Bronchial epithelial cell (primary cell): ENCODE results near the gene MAVS. TPM values are rescaled to one million over a fixed set of nuclear protein-coding genes. Genes with fewer than 3 reads are reported as not detected.

Source experiments
- DNase-seq: peaks from one replicate; pipeline ENCODE4 v3.0.0-alpha.2; 2010; ENCODE audit warnings: low read depth
- FAIRE-seq: peaks from 2 replicates; lab custom pipeline; 2011; peaks lifted over from hg19 to GRCh38; lab: Jason Lieb, UNC
- H3K27me3 ChIP-seq: 2 replicates; pipeline ENCODE4 v1.5.1; 2011; ENCODE audit warnings: low read length; ENCODE audit not compliant: control insufficient read depth, insufficient read depth
- H3K36me3 ChIP-seq: 2 replicates; pipeline ENCODE4 v1.5.1; 2011; ENCODE audit warnings: low read length; ENCODE audit not compliant: control insufficient read depth, insufficient read depth
- H3K4me3 ChIP-seq: 2 replicates; pipeline ENCODE4 v1.5.1; 2011; ENCODE audit warnings: mild to moderate bottlenecking, low read depth, low read length, control low read depth
- CTCF ChIP-seq: IDR thresholded peaks from 2 replicates; pipeline ENCODE4 v1.5.1; 2011; ENCODE audit warnings: mild to moderate bottlenecking, moderate library complexity, low read length, control low read depth, inconsistent platforms; ENCODE audit not compliant: insufficient read depth, severe bottlenecking
- total RNA-seq: library from RNA; depleted of rRNA; stranded (reverse); fragments of >200 nt; gene quantifications from 2 replicates; pipeline ENCODE4 v1.2.1, GENCODE V29; 2014

Gene MAVS
- total RNA-seq, 1 donor from 2014 or later = 9.7 TPM

- no peak overlapping the region for H3K4me3 ChIP-seq
- TF ChIP-seq CTCF = no peak
- H3K27me3 ChIP-seq = no peaks in the 10 kb centered on the region
- DNase-seq (no peak), FAIRE-seq (no peak)
- peaks cover 7% of the 10 kb centered on the region for H3K36me3 ChIP-seq
Observed at GRCh38 chr20:3916364-3916763, 69.7 kb downstream of the MAVS start.

- FAIRE-seq (no peak), DNase-seq (no peak)
- Histone ChIP-seq H3K36me3 (peaks cover 6% of the 10 kb centered on the region), H3K4me3 (no peak overlapping the region), H3K27me3 (no peaks in the 10 kb centered on the region)
- no peak for TF ChIP-seq CTCF
Observed at GRCh38 chr20:3919352-3919751, 72.7 kb downstream of the MAVS start.

GRCh38 chr20:3922223-3922982 is 75.8 kb downstream of the MAVS start:
- Histone ChIP-seq H3K36me3 (peaks cover 5% of the 10 kb centered on the region), H3K4me3 (no peak overlapping the region), H3K27me3 (no peaks in the 10 kb centered on the region)
- FAIRE-seq (no peak), DNase-seq (no peak)
- TF ChIP-seq CTCF = no peak

GRCh38 chr20:3922983-3923339 is 76.3 kb downstream of the MAVS start:
- FAIRE-seq = no peak
- peaks cover 5% of the 10 kb centered on the region for H3K36me3 ChIP-seq
- no peak for DNase-seq

GRCh38 chr20:3923818-3924217 is 77.2 kb downstream of the MAVS start:
- Histone ChIP-seq H3K27me3 (no peaks in the 10 kb centered on the region), H3K4me3 (no peak overlapping the region), H3K36me3 (peaks cover 3% of the 10 kb centered on the region)
- DNase-seq = peak; percentile 28
- no peak for TF ChIP-seq CTCF
- FAIRE-seq = no peak

More at GRCh38 chr20:3922983-3923339, 76.3 kb downstream of the MAVS start:
- no peak for TF ChIP-seq CTCF
- Histone ChIP-seq H3K27me3 (no peaks in the 10 kb centered on the region), H3K4me3 (no peak overlapping the region)
